ENCODE results near the gene CDK16.

DNA sequence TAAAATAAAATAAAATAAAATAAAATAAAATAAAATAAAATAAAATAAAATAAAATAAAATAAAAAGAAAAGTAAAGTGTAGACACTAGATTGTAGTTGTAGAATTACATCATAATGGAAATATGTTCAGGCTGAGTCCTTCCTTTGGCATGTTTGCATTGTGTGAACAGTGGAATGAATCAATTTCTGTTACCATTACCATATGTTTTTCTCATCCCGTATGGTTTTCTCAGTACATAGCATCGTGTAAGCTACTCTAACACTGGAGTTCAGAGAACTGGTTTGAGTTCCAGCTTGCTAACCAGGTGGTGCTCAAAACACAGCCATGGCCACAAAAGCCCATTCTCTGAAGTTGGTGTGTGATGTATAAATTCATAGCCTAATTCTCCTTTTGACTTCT, 60.2 kb downstream of the CDK16 start:
- TF ChIP-seq, protein P1, sequence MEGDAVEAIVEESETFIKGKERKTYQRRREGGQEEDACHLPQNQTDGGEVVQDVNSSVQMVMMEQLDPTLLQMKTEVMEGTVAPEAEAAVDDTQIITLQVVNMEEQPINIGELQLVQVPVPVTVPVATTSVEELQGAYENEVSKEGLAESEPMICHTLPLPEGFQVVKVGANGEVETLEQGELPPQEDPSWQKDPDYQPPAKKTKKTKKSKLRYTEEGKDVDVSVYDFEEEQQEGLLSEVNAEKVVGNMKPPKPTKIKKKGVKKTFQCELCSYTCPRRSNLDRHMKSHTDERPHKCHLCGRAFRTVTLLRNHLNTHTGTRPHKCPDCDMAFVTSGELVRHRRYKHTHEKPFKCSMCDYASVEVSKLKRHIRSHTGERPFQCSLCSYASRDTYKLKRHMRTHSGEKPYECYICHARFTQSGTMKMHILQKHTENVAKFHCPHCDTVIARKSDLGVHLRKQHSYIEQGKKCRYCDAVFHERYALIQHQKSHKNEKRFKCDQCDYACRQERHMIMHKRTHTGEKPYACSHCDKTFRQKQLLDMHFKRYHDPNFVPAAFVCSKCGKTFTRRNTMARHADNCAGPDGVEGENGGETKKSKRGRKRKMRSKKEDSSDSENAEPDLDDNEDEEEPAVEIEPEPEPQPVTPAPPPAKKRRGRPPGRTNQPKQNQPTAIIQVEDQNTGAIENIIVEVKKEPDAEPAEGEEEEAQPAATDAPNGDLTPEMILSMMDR (IDR thresholded peaks at IDR 0.05) = no peak
- TF ChIP-seq POLR2AphosphoS5 (IDR thresholded peaks at IDR 0.05) (no peak), POLR2A (IDR thresholded peaks at IDR 0.05; ENCODE audit: low read depth) (no peak), EP300 (IDR thresholded peaks at IDR 0.05) (no peak)
